ENCODE data around the gene RFC5. TPM values are rescaled to one million over a fixed set of nuclear protein-coding genes. Genes with fewer than 3 reads are reported as not detected.
A peak's percentile ranks its signal among the peaks of the same experiment; 100 is the strongest.

The RFC5 gene
- total and polyA plus RNA-seq, 4 donors = 5.4 to 26.4 (median 6.7) TPM

DNA sequence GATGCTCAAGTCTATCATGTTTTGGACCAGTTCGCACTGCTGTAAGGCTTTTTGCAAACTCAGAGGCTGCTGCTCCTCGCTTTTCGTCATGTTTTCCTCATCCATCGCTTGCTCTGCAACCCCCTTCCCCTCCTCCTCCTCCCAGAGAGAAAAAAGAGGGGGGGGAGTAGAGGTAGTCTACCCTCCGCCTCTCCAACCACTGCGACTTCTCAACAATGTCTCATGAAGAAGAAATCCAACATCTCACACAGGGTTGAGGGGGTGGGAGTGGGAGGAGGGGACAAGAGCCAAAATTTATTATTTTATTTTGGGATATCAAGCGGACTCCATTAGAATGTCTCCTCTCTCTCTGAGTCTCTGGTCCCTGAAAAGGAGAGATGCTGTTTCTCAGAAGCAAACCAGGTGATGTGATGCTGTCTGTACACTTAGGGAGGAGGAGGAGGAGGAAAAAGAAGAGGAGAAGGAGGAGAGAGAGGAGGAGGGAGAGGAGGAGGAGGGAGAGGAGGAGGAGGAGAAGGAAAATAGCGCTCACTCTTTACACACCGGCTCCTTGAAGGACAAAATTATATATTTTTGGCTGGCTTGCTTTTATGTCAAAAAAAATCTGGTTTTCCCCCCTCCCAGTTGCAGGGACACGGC, 48.2 kb upstream of the RFC5 start:
- H3K4me3 ChIP-seq (ENCODE audit: low read depth in 1 of 3, low read length in 3 of 3) = peak overlapping the region in 1 of 3 donors; percentile 52
- H3K9me3 ChIP-seq (ENCODE audit: control insufficient read depth in 4 of 4, low read length in 3 of 4) = peaks cover 0 to 9% (median 4%) of the 10 kb centered on the region in 4 donors
- 6% methylated on average over 10 of the region's 10 CpGs for WGBS

DNA sequence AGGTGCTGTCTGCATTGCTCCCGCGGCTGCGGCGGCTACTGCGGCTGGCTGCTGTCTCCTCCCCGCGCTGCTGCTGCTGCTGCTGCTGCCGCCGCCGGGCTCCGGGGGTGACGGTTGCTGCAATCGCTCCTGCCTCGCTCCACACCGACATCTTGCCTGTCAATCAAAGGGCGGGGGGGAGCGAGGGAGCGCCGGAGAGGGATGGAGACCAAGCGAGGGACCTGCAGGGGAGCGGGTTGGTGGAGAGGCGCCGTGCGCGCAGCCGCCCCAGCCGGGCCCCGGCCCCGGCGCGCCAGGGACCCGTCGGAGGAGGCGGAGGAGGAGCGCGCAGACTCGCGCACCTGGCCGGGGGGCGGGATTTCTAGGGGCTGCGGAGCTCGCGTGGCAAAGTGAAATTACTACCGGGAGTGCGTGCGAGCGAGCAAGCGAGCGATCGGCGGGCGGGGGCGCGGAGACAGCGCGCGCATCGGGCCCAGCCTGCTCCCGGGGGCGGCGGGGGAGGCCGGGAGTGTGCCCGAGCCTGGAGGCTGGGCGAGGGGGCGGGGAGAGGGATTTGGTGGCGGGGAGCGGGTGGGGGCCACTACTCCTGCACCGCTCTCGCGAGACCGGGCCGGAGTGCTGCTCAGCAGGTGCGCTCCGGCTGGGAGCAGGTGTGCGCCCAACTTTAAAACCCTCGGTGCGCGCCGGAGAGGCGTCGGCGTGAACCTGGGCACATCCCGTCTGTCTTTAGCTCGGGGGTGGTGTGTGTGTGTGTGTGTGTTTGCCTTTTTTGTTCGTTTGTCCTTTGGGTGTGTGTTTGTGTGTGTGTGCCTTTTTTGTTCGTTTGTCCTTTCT, 47.5 kb upstream of the RFC5 start, which contains the start of gene KSR2:
TSS of gene KSR2 (minus strand) at position 165 of the 834 bp plus-strand sequence. CDS start 735 bp downstream, outside the sequence.
- no peak for TF ChIP-seq TAF1 (conservative IDR thresholded peaks at IDR 0.05)
- no peak for TF ChIP-seq RAD21 (IDR thresholded peaks at IDR 0.05)
- TF ChIP-seq, protein P1, sequence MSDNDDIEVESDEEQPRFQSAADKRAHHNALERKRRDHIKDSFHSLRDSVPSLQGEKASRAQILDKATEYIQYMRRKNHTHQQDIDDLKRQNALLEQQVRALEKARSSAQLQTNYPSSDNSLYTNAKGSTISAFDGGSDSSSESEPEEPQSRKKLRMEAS (IDR thresholded peaks at IDR 0.05) = no peak
- no peak for TF ChIP-seq HNF4G (IDR thresholded peaks at IDR 0.05)
- TF ChIP-seq FOXA1 (IDR thresholded peaks at IDR 0.05) = no peak
- TF ChIP-seq FOXA2 (IDR thresholded peaks at IDR 0.05) = no peak
- TF ChIP-seq, protein P2, sequence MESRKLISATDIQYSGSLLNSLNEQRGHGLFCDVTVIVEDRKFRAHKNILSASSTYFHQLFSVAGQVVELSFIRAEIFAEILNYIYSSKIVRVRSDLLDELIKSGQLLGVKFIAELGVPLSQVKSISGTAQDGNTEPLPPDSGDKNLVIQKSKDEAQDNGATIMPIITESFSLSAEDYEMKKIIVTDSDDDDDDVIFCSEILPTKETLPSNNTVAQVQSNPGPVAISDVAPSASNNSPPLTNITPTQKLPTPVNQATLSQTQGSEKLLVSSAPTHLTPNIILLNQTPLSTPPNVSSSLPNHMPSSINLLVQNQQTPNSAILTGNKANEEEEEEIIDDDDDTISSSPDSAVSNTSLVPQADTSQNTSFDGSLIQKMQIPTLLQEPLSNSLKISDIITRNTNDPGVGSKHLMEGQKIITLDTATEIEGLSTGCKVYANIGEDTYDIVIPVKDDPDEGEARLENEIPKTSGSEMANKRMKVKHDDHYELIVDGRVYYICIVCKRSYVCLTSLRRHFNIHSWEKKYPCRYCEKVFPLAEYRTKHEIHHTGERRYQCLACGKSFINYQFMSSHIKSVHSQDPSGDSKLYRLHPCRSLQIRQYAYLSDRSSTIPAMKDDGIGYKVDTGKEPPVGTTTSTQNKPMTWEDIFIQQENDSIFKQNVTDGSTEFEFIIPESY (IDR thresholded peaks at IDR 0.05) = peak; percentile 19
- no peak within 1 kb of the TSS for H3K27ac ChIP-seq (ENCODE audit: low read depth in 1 of 2, low read length in 2 of 2)
- H3K36me3 ChIP-seq (ENCODE audit: control insufficient read depth in 4 of 4, insufficient read depth in 3 of 4, low read depth in 1 of 4, low read length in 3 of 4) = no peaks in the 10 kb centered on the region
- peaks cover 0 to 9% (median 4%) of the 10 kb centered on the region in 4 donors for H3K9me3 ChIP-seq (ENCODE audit: control insufficient read depth in 4 of 4, low read length in 3 of 4)
- DNase-seq (ENCODE audit: low spot score) = peak; percentile 36
- peaks cover 0 to 3% (median 0%) of the 10 kb centered on the region in 4 donors for H3K27me3 ChIP-seq (ENCODE audit: control insufficient read depth in 4 of 4, insufficient read depth in 4 of 4, low read length in 3 of 4)
- peaks cover 0 to 7% (median 5%) of the 10 kb centered on the region in 4 donors for H3K4me1 ChIP-seq (ENCODE audit: control insufficient read depth in 4 of 4, insufficient read depth in 4 of 4, low read length in 3 of 4)
- H3K4me3 ChIP-seq (ENCODE audit: low read depth in 1 of 3, low read length in 3 of 3) = peak within 1 kb of the TSS in 2 of 3 donors; percentile 9 to 52
- WGBS = 2% methylated on average over 86 of the region's 86 CpGs
- H3K9ac ChIP-seq (ENCODE audit: low read depth in 1 of 2, low read length in 2 of 2) = no peak within 1 kb of the TSS

More for the DNA sequence above, 48.2 kb upstream of the RFC5 start:
- Histone ChIP-seq H3K9ac (ENCODE audit: low read depth in 1 of 2, low read length in 2 of 2) (no peak overlapping the region), H3K27me3 (ENCODE audit: control insufficient read depth in 4 of 4, insufficient read depth in 4 of 4, low read length in 3 of 4) (peaks cover 0 to 3% (median 0%) of the 10 kb centered on the region in 4 donors), H3K36me3 (ENCODE audit: control insufficient read depth in 4 of 4, insufficient read depth in 3 of 4, low read depth in 1 of 4, low read length in 3 of 4) (no peaks in the 10 kb centered on the region), H3K27ac (ENCODE audit: low read depth in 1 of 2, low read length in 2 of 2) (no peak overlapping the region), H3K4me1 (ENCODE audit: control insufficient read depth in 4 of 4, insufficient read depth in 4 of 4, low read length in 3 of 4) (peaks cover 0 to 7% (median 5%) of the 10 kb centered on the region in 4 donors)
- TF ChIP-seq TAF1 (conservative IDR thresholded peaks at IDR 0.05) (no peak), RXRA (IDR thresholded peaks at IDR 0.05) (no peak), EGR1 (IDR thresholded peaks at IDR 0.05; ENCODE audit: low read depth in 2 of 2) (no peak), FOXA1 (IDR thresholded peaks at IDR 0.05) (no peak)
- TF ChIP-seq, protein P3, sequence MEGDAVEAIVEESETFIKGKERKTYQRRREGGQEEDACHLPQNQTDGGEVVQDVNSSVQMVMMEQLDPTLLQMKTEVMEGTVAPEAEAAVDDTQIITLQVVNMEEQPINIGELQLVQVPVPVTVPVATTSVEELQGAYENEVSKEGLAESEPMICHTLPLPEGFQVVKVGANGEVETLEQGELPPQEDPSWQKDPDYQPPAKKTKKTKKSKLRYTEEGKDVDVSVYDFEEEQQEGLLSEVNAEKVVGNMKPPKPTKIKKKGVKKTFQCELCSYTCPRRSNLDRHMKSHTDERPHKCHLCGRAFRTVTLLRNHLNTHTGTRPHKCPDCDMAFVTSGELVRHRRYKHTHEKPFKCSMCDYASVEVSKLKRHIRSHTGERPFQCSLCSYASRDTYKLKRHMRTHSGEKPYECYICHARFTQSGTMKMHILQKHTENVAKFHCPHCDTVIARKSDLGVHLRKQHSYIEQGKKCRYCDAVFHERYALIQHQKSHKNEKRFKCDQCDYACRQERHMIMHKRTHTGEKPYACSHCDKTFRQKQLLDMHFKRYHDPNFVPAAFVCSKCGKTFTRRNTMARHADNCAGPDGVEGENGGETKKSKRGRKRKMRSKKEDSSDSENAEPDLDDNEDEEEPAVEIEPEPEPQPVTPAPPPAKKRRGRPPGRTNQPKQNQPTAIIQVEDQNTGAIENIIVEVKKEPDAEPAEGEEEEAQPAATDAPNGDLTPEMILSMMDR (IDR thresholded peaks at IDR 0.05; ENCODE audit: low read depth, low read length, missing input control) = no peak
- TF ChIP-seq, protein P4, sequence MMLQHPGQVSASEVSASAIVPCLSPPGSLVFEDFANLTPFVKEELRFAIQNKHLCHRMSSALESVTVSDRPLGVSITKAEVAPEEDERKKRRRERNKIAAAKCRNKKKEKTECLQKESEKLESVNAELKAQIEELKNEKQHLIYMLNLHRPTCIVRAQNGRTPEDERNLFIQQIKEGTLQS (IDR thresholded peaks at IDR 0.05) = no peak
- DNase-seq (ENCODE audit: low spot score) = no peak
